Activated T-cell treated with anti-CD3 and anti-CD28 coated beads for 48 hours (primary cell): ENCODE data around the gene OTOA.
"Not testable (repeated sequence)": the region's sequence is repeated elsewhere in the genome, so short reads cannot be mapped to it uniquely, and the experiment has no call there.

ENCODE experiments used
- DNase-seq: peaks from one replicate; pipeline ENCODE4 v3.0.0-alpha.2; 2020; ENCODE audit warnings: low read depth

The OTOA gene

DNA sequence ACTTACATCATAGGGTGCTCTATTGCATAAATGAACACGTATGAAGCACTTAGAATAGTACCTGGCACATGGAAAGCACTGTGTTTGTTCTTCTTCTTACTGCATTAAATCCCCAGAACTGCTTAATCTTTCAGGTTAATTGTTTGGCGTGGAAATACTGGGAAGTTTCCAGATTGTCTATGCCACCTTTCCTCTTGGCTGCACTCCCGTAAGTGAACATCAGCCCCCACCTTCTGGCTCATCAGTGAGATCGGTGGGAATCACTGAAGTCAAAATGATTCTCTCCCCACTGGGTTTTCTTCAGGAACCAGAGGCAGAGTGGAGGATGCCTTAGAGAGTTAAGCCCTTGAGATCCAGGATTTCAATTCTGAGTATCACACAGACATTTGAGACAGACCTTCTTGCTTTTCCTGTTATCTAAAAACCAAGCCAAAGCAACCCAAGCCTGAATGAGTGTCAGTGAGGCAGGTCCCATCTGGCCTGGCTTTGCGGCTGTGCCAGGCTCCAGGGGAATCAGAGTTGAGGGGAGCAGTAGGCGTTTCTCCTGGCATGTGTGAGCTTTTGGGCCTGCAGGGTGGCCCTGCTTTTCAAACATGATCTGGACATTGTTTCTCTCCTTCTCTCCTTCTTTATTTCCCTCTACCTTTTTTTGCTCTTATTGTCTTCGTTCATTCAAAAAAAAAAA lies 59.1 kb downstream of the OTOA start:
- DNase-seq, result no peak

DNA sequence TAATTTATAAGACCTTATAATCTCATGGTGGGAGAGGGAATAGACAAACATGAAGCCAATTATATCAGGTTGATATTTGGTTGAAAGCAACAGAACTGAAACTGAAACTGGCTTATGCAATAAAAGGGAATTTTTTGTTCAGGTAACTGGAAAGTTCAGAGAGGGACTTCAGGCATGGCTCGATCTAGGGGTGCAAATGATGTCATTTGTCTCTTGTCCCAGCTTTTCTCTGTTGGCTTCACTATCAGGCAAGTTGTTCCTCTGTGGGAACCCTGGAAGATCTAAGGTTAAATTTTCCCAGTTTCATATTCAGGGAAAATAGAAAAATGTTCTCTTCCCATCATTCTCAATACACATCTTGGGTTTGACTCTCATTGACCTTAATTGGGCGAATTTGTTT lies 59.8 kb downstream of the OTOA start:
- no peak for DNase-seq

DNA sequence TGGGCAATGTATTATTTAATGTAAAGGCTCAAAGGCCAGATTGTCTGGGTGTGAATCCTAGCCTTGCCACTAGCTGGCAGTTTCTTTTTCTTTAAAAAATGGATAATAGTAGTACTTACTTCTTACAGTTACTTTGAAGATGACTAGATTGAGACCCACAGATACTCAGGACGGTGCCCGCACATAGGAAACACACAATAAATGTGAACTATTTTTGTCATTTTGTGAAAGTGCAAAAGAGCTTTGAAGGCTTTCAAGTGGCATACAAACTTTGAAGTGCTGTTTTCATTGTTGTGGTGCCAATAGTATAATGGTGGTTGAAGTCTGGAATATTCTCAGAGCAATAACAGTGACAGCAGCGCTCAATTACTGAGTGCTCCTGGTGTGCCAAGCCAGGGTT lies 63.6 kb downstream of the OTOA start:
- no peak for DNase-seq

DNA sequence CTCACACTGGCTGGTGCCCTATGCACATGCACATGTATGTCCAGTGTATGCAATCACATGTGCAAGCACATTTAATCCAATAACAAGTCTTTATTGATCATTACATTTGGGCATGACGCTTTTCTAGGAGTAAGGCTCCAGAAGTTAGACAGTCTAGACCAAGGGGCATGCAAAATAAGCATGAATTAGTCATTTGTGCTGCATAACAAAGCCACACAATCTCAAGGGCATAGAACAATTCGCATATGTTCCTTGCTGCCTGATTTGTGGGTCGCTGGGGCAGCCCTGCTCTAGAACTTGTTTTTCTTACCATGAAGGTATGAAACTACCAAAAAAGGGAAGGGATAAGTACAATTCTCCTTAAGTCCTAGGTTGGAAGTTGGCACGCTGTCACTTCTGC lies 67.5 kb downstream of the OTOA start:
- DNase-seq, result not testable (repeated sequence)

DNA sequence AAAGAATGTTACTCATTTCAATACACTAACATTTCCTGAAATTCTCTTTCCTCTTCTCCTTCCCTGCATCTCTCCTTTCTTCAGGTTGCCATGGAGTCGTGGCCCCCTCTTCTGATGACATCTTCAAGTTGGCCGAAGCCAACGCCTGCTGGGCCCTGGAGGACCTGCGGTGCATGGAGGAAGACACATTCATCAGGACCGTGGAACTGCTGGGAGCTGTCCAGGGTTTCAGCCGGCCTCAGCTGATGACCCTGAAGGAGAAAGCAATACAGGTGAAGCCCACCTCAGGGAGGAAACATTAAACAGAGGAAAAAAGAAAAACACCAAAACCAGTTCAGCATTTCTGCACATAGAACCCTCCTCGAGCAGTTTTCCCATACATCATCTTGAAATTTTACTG lies 76.9 kb downstream of the OTOA start:
- not testable (repeated sequence) for DNase-seq

DNA sequence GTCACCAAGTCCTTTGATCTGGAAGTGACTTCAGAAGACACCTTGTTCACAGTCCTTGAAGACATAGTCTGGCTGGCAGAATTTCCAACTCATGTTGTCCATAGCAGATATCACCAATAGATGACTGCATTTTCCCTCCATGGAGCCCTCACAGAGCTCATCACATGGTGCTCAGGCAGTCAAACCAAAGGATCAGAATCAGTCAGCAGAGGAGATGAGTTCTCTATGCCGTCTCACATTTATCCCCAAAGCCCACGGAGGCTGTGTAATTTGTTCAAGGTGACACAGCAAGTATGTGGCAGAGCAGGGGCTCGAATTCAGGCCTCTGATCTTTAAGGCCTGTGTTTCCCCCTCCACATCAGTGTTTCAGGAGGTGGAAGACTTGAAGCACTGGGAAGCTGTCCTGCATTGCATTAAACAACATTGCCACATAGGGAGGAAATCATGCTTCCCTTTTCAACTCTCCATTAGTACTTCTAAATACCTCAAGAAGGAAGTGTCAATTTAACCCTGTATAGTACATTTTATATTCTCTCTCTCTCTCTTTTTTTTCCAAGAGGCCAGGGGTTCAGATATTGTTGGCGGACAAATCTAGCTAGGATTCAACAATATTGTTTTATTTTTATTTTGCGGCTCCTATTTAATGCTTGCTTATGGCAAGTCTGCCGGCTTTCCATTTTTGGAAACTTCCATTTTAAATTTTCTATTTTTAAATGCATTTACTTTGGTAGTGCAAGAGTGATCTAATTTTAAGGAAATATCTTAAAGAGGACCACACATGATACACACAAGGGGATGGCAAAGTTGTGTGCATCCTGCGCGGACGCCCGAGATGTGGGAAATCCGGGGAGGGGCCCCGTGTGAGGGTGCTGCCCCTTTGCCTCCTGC lies 92.7 kb downstream of the OTOA start:
- peak; percentile 5 for DNase-seq

DNA sequence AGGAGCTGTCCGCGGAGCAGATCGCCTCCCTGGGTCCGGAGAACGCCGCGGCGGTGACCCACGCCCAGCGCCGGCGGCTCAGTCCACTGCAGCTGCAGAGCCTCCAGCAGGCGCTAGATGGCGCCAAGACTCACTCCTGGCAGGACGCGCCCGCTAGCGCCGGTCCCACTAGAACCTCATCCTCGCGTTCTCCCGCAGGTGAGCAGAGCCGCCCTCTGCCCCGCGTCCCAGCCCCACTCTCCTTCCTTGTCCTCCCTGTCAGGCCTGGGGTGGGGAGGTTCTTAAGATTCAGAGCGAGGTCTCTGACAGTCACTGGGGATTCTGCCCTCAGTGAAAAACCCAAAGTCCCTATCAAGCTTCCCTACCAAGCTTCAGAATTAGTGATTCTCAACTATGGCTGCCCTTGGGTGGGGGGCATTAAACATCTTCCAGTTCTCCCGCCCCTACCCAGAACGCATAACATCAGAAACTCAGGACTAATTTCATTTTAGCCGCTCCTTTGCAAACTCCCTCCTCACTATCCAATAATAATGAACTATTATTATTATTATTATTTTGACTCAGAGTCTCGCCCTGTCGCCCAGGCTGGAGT lies 93.4 kb downstream of the OTOA start:
- DNase-seq, result not testable (repeated sequence)

DNA sequence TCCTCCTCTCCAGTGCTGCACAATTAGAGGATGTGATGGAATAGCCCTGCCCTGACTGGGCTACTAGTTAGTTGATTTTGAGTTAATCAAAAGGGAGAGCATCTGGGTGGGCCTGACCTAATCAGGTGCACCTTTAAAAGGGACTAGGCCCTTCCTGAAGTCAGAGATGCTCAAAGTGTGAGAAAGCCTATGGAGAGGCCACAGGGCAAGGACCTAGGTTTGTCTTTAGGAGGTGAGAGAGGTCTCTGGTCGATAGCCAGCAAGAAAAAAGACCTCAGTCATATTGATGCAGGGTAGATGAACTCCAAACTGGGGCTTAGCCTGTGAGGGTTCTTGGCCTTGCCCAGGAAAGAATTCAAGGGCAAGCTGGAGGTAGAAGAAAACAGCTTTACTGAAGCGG lies 104.5 kb downstream of the OTOA start:
- DNase-seq, result not testable (repeated sequence)

DNA sequence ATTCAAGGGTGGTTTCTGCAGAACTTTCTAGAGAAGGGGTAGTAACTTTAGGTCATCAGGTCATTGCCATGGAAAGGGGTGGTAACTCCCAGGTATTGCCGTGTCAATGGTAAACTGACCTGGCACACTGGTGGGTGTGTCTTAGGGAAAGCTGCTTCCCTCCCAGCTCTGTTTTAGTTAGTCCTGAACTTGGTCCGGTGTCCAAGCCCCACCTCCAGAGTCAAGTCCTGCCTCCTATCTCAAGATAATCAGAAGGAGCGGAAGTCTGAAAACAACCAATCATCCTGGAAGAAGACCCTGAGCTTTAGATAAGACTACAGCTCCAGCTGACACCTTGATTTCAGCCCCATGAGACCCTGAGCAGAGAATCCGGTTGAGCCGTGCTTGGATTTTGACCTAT lies 105.0 kb downstream of the OTOA start:
- DNase-seq, result not testable (repeated sequence)

DNA sequence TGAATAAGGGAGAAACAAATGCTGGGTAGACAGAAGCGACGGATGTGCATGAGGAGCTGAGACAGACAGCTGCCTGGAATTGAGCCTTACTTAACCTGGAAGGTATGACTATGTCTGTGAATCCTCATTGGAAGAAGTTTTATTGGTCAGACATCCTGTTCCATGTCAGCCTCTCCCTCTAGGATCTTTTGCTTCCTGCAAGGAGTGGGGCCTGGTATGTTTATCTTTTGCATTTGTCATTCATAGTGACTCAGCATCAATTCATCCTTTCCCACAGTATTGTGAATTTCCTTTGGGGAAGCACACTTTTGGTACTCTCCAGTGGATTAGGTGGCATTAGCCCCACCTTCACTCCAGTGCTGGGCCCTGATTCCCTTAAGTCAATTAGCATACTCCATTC lies 105.5 kb downstream of the OTOA start:
- DNase-seq, result not testable (repeated sequence)

DNA sequence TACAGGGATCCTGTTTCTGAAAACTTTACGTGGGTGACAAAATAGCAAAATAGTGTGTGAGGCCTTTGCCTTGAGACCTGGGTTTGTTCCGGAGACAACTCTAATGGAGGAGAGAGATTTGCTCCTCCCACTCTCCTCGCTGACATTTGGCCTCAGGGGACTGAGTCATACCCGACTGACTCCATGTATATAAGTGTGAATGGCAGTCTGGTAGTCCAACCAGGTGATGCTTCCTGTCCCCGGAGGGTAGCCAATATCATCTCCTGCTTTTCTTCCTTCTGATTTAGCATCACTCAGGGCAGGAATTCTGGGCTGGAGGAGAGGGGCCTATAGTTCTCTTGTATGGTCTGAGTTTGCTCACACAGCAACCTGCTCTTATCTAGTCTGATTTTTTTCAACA lies 106.8 kb downstream of the OTOA start:
- not testable (repeated sequence) for DNase-seq

DNA sequence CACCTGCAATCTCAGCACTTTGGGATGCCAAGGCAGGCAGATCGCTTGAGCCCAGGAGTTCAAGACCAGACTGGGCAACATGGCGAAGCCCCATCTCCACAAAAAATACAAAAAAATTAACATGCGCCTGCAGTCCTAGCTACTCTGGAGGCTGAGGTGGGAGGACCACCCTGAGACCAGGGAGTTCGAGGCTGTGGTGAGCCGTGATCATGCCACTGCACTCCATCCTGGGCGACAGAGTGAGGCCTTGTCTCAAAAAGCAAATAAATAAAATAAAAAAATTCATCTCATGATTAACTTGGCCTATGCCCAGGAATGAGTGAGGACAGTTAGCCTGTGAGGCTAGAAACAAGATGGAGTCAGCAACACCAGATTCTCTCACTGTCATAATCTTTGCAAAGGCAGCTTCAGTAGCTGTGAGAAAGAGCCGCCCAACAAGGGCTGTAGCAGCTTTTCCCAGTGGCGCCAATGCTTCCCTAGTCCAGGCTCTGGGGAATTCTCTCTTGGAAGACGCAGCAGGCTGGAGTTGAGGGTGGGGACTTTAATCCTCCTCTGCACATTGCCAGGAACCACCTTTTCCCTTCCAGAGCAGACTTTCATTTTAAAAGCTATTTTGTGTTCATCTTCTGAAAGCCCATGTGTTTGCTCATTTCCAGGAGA lies 108.9 kb downstream of the OTOA start:
- not testable (repeated sequence) for DNase-seq

DNA sequence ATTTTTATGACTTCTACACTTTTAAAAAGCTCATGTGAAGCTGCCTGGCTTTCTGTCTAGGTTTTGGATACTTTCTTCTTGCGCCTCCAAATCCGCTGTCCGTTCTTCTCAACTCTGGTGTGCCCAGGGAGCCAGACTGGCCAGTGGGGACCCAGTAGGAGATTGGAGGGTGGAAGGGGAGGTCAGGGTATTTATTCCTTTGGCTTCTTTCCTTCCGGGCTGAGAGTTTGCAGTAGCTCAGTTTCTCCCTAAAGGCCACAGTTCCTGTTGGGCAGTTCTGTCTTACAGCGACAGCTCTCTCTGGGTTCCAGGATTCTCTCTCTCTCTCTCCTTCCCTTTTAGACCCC lies 109.4 kb downstream of the OTOA start:
- DNase-seq, result not testable (repeated sequence)

DNA sequence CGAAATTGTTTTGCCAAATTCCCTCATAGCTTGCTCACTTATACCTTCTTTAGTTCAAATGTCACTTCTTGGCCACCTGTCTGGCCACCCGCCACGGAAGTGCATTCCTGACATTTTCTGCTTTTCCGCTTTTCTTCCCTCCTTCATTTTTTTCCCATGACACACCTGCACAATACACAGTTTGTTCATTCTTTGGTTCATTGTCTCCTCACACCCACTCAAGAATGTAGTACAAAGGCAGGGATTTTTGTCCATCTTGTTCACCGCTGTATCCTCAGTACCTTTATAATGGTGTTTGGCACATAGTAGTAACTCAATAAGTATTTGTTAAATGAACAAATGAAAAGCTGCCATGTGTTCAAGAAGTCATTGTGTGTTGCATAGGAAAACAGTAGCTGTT lies 116.8 kb downstream of the OTOA start:
- DNase-seq, result not testable (repeated sequence)

DNA sequence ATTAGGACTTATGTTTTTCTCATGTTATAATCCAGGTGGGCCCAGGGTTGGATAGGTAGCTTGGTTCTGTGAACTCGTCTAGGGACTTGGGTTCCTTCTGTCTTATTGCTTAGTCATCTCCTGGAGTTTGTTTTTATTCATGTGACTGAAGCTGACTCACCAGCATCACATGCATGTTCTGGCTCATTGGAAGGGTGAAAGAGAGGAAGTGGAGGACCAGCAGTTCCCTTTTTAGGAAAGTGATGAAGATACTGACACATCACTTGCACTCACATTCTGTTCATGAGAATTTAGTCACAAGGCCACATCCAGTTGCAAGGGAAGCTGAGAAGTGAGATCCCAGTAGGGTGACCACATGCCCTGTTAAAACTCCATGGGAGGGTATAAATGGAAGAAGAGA lies 126.7 kb downstream of the OTOA start:
- DNase-seq, result not testable (repeated sequence)

DNA sequence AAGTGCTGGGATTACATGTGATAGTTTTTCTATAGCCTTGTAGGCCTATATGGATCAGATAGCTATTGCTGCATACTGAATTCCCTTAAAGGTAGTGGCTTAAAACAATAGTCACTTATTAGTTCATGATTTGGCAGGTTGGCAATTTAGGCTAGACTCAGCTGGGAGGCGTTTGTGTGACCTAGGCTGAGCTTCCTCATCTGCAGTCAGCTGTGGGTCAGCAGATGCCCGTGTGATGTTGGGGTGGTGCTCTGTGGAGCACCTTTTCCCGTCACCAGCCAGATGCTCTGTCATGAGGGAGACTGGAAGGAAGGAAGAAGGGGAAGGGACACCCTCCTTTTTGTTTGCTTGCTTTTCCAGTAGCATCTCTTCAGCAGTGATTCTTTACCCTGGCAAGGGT lies 129.5 kb downstream of the OTOA start:
- not testable (repeated sequence) for DNase-seq

DNA sequence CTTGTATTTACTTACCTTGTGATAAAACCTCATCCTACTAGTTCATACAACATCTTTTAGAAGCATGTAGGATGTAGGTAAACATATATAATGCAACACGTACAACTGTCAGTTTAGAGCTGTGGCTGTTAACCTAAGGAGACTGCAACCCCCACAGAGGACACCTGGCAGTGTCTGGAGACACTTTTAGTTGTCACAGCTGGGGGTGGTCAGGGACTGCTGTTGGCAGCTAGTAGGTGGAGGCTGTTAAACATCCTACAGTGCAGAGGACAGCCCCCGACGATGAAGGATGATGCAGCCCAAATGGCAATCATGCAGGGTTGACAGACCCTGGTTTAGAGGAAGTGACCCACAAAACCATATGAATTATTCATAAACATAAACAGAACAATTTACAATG lies 134.8 kb downstream of the OTOA start:
- DNase-seq, result not testable (repeated sequence)

DNA sequence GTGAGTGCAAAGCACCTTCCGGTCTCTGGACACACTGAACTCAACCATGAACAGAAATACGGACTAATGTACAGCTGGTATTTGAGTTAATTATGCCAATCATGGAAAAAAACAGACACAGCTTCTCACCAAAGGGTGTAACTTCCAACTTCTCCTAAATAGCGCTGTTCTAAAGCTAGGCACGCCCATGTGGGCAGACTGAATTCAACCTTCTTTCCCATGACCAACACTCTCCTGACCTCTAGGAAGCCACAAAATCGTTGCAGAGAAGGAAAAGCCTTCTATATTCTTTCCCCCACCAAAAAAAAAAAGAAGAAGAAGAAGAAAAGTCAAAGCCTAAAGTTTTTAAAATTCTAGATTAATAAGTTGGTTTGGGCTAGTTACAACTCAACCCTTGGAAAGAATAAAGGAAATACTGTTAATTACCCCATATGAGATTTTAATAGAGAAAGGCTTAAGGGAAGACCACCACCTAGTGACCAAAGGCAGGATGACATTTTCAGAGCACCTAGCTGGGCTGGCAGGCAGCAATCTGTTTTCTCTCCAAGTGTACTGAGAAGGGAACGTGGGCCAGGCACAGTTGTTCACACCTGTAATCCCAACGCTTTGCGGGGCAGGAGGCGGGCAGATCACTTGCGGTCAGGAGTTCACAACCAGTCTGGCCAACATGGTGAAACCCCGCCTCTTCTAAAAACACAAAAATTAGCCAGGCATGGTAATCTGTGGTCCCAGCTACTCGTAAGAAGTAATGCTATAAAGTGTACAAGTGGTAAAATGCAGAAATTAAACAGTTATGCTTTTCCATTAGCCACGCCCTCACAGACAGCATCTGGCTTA lies 138.0 kb downstream of the OTOA start:
- not testable (repeated sequence) for DNase-seq

DNA sequence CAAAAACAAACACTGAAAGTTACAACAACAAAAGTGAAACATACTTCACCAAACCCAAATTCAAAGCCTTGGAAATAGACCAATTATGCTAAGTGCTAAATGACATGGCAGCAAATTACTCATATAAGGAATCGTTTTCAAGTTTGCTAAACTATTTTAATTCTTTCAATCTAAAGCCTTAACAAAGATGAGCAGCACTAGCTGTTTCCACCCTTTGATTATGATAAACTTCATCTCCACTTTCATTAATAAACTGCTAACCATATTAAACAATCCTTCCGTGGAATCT lies 138.6 kb downstream of the OTOA start:
- DNase-seq, result not testable (repeated sequence)
